H1 (cell line): ENCODE results near the gene DKC1. TPM values are rescaled to one million over a fixed set of nuclear protein-coding genes. Genes with fewer than 3 reads are reported as not detected.

ENCODE experiments used
- CTCF ChIA-PET: fragments of 300-600 bp; sonication (Branson Sonifier 250); formaldehyde crosslinking; loops from one replicate; lab custom pipeline; 2021; ENCODE audit not compliant: partially characterized antibody; lab: Charles Lee
- POLR2A ChIA-PET: fragments of 300-600 bp; sonication (Branson Sonifier 250); formaldehyde crosslinking; loops from one replicate; lab custom pipeline; 2021; ENCODE audit warnings: inconsistent platforms; ENCODE audit not compliant: partially characterized antibody; lab: Charles Lee
- DNase-seq, 2 experiments: peaks; one replicate each; pipeline versions ENCODE4 v3.0.0 to v3.0.0-alpha.2; 2010 to 2022; ENCODE audit warnings: low spot score in 2 of 2, low read depth in 1 of 2, mixed read lengths in 1 of 2
- FAIRE-seq: peaks from 2 replicates; lab custom pipeline; 2011; peaks lifted over from hg19 to GRCh38; lab: Jason Lieb, UNC
- H2AFZ ChIP-seq: 2 replicates; pipeline ENCODE4 v1.8.1; 2012; ENCODE audit warnings: low read length, inconsistent platforms
- H2AK5ac ChIP-seq: 2 replicates; pipeline ENCODE4 v1.6.1; 2013; ENCODE audit warnings: low read depth, low read length
- H2BK120ac ChIP-seq: replicated peaks from 2 replicates; pipeline ENCODE3; 2013; ENCODE audit warnings: low read depth, low read length, inconsistent platforms
- H2BK12ac ChIP-seq: 2 replicates; pipeline ENCODE4 v1.6.1; 2013; ENCODE audit warnings: low read depth, low read length
- H2BK15ac ChIP-seq: 2 replicates; pipeline ENCODE4 v1.6.1; 2013; ENCODE audit warnings: low read length
- H2BK20ac ChIP-seq: 2 replicates; pipeline ENCODE4 v1.6.1; 2013; ENCODE audit warnings: low read length
- H2BK5ac ChIP-seq: 2 replicates; pipeline ENCODE4 v1.6.1; 2013; ENCODE audit warnings: low read depth, low read length
- H3K14ac ChIP-seq: 2 replicates; pipeline ENCODE4 v1.6.1; 2013; ENCODE audit warnings: inconsistent platforms; ENCODE audit not compliant: insufficient read length
- H3K18ac ChIP-seq: 2 replicates; pipeline ENCODE4 v1.6.1; 2013; ENCODE audit warnings: low read length; ENCODE audit errors: extremely low read depth
- H3K23ac ChIP-seq: 2 replicates; pipeline ENCODE4 v1.6.1; 2013; ENCODE audit warnings: inconsistent platforms; ENCODE audit not compliant: insufficient read length
- H3K23me2 ChIP-seq: 2 replicates; pipeline ENCODE4 v1.6.1; 2013; ENCODE audit warnings: low read depth, low read length
- H3K27ac ChIP-seq: 2 replicates; pipeline ENCODE4 v1.6.1; 2011; ENCODE audit warnings: low read depth, low read length, inconsistent platforms
- H3K27me3 ChIP-seq, 4 experiments: replicated peaks in 1 of 4; 1 replicate in 1 of 4; 2 replicates in 3 of 4; pipeline versions ENCODE4 v1.6.1 to v1.8.1; 2011 to 2013; ENCODE audit warnings: low read length in 3 of 4, mild to moderate bottlenecking in 3 of 4, inconsistent platforms in 2 of 4, mixed read lengths in 2 of 4, moderate library complexity in 1 of 4; ENCODE audit not compliant: control insufficient read depth in 3 of 4, insufficient read depth in 3 of 4; ENCODE audit errors: extremely low read depth in 1 of 4
- H3K36me3 ChIP-seq, 4 experiments: 2 replicates each; pipeline versions ENCODE4 v1.6.1 to v1.8.1; 2011 to 2013; ENCODE audit warnings: mild to moderate bottlenecking in 4 of 4, low read length in 3 of 4, moderate library complexity in 2 of 4, control low read depth in 1 of 4, inconsistent platforms in 1 of 4; ENCODE audit not compliant: insufficient read depth in 4 of 4, control insufficient read depth in 2 of 4
- H3K4ac ChIP-seq: replicated peaks from 2 replicates; pipeline ENCODE3; 2013; ENCODE audit warnings: low read length, low read depth, mixed read lengths, inconsistent platforms; ENCODE audit not compliant: insufficient read length
- H3K4me1 ChIP-seq, 4 experiments: replicated peaks in 1 of 4; 1 replicate in 1 of 4; 2 replicates in 3 of 4; pipeline versions ENCODE4 v1.6.1 to v1.8.1; 2011 to 2013; ENCODE audit warnings: low read length in 3 of 4, inconsistent platforms in 2 of 4, mixed read lengths in 1 of 4; ENCODE audit not compliant: insufficient read depth in 4 of 4, control insufficient read depth in 3 of 4
- H3K4me2 ChIP-seq, 2 experiments: 2 replicates each; pipeline versions ENCODE4 v1.6.1 to v1.8.1; 2011 to 2013; ENCODE audit warnings: low read depth in 2 of 2, low read length in 2 of 2, control low read depth in 1 of 2, inconsistent platforms in 1 of 2, mild to moderate bottlenecking in 1 of 2; ENCODE audit not compliant: insufficient read depth in 1 of 2
- H3K4me3 ChIP-seq, 4 experiments: fragments of 200-600, 300-600 bp in 1 of 4; sonication (generic), shearing (Covaris generic), sonication (Bioruptor Twin) in 1 of 4; 2 replicates each; pipeline versions ENCODE4 v1.5.1 to v1.8.1; 2011 to 2016; ENCODE audit warnings: low read length in 4 of 4, low read depth in 3 of 4, control low read depth in 2 of 4, inconsistent platforms in 2 of 4, mild to moderate bottlenecking in 2 of 4, mixed read lengths in 1 of 4, moderate library complexity in 1 of 4; ENCODE audit not compliant: insufficient read depth in 2 of 4; ENCODE audit errors: extremely low read depth in 1 of 4
- H3K56ac ChIP-seq: replicated peaks from 2 replicates; pipeline ENCODE3; 2013; ENCODE audit warnings: low read depth, mild to moderate bottlenecking, mixed read lengths, low read length, inconsistent platforms; ENCODE audit not compliant: insufficient read length
- H3K79me1 ChIP-seq: 2 replicates; pipeline ENCODE4 v1.6.1; 2013; ENCODE audit warnings: low read depth, low read length, control low read depth
- H3K79me2 ChIP-seq, 2 experiments: 2 replicates each; pipeline versions ENCODE4 v1.6.1 to v1.8.1; 2012 to 2013; ENCODE audit warnings: low read length in 2 of 2, mild to moderate bottlenecking in 2 of 2, inconsistent platforms in 1 of 2; ENCODE audit not compliant: insufficient read depth in 2 of 2, control insufficient read depth in 1 of 2
- H3K9ac ChIP-seq, 4 experiments: replicated peaks in 1 of 4; 1 replicate in 1 of 4; 2 replicates in 3 of 4; pipeline versions ENCODE4 v1.6.1 to v1.8.1; 2011 to 2013; ENCODE audit warnings: low read depth in 3 of 4, low read length in 3 of 4, control low read depth in 2 of 4, mild to moderate bottlenecking in 2 of 4, moderate library complexity in 2 of 4, inconsistent platforms in 1 of 4; ENCODE audit errors: extremely low read depth in 1 of 4
- H3K9me3 ChIP-seq, 2 experiments: 2 replicates each; pipeline versions ENCODE4 v1.6.1 to v1.8.1; 2012 to 2013; ENCODE audit warnings: mild to moderate bottlenecking in 2 of 2, moderate library complexity in 2 of 2, control low read depth in 1 of 2, inconsistent platforms in 1 of 2, low read depth in 1 of 2, low read length in 1 of 2, mixed read lengths in 1 of 2; ENCODE audit not compliant: insufficient read depth in 2 of 2
- H4K20me1 ChIP-seq, 2 experiments: replicated peaks in 1 of 2; 2 replicates each; pipeline versions ENCODE3 to v1.8.1; 2011 to 2013; ENCODE audit warnings: inconsistent platforms in 2 of 2, low read length in 2 of 2, mild to moderate bottlenecking in 1 of 2; ENCODE audit not compliant: insufficient read depth in 2 of 2, control insufficient read depth in 1 of 2
- H4K5ac ChIP-seq: 2 replicates; pipeline ENCODE4 v1.6.1; 2013; ENCODE audit warnings: low read length, low read depth, mixed read lengths, inconsistent platforms; ENCODE audit not compliant: insufficient read length
- H4K8ac ChIP-seq: 2 replicates; pipeline ENCODE4 v1.8.0; 2013; ENCODE audit warnings: mild to moderate bottlenecking, moderate library complexity, low read length, inconsistent platforms; ENCODE audit not compliant: insufficient read depth; ENCODE audit errors: extremely low read depth
- H4K91ac ChIP-seq: replicated peaks from 2 replicates; pipeline ENCODE3; 2013; ENCODE audit warnings: low read length, mixed read lengths, inconsistent platforms; ENCODE audit not compliant: insufficient read length
- ATF2 ChIP-seq: IDR thresholded peaks from 2 replicates; pipeline ENCODE4 v1.6.1; 2012; ENCODE audit warnings: low read length, inconsistent platforms
- BCL11A ChIP-seq, 2 experiments: IDR thresholded peaks; one replicate each; pipeline ENCODE4 v1.6.1; 2011; ENCODE audit warnings: low read depth in 2 of 2, low read length in 2 of 2, mild to moderate bottlenecking in 2 of 2
- CREB1 ChIP-seq: IDR thresholded peaks from 2 replicates; pipeline ENCODE4 v1.6.1; 2012; ENCODE audit warnings: inconsistent platforms
- GTF2F1 ChIP-seq: IDR thresholded peaks from 2 replicates; pipeline ENCODE4 v1.6.1; 2012; ENCODE audit warnings: low read depth, low read length, improper control_type of control experiment, borderline replicate concordance
- KDM5A ChIP-seq: fragments of 200-600 bp; IDR thresholded peaks from 2 replicates; pipeline ENCODE4 v1.7.1; 2012; ENCODE audit warnings: mild to moderate bottlenecking, low read length, inconsistent platforms, mixed read lengths
- SIN3A ChIP-seq, 2 experiments: IDR thresholded peaks in 1 of 2; conservative IDR thresholded peaks in 1 of 2; 2 replicates each; pipeline ENCODE4 v1.6.1; 2011 to 2012; ENCODE audit warnings: low read length in 2 of 2, improper control_type of control experiment in 1 of 2, low read depth in 1 of 2, mild to moderate bottlenecking in 1 of 2
- ZNF274 ChIP-seq: IDR thresholded peaks from 2 replicates; pipeline ENCODE4 v1.7.0; 2012; ENCODE audit warnings: low read length, borderline replicate concordance; ENCODE audit errors: extremely low read depth
- WGBS, 2 experiments: shearing (Covaris generic) in 1 of 2; methylation state at CpG; one replicate each; pipeline versions ENCODE4 v1.1.6 to v1.1.7; 2013 to 2015; ENCODE audit warnings: low lambda C conversion rate in 2 of 2, mixed read lengths in 2 of 2, inconsistent platforms in 1 of 2, low coverage in 1 of 2, missing lambda C conversion rate in 1 of 2; ENCODE audit not compliant: insufficient replicate concordance in 2 of 2, insufficient coverage in 1 of 2, insufficient read length in 1 of 2; ENCODE audit errors: extremely low coverage in 1 of 2, missing lambda C conversion rate in 1 of 2; 5-methylcytosine and 5-hydroxymethylcytosine counted together
- polyA plus RNA-seq, 7 experiments: library from polyadenylated mRNA; depleted of rRNA in 3 of 7; stranded (reverse) in 5 of 7; unstranded in 2 of 7; fragments of >200 nt in 5 of 7; fragments of 200-250 nt in 2 of 7; gene quantifications; 1 replicate in 5 of 7; 2 replicates in 1 of 7; 4 replicates in 1 of 7; pipeline versions ENCODE4 v1.2.1 to v1.2.3, GENCODE V29; 2011 to 2013; ENCODE audit warnings: missing spikeins in 2 of 7, mixed read lengths in 2 of 7
- total RNA-seq: library from RNA; stranded (reverse); fragmentation: NEBNext Ultra II Directional; extraction: Animal tissue kit (Norgen Biotek cat#: 25700); gene quantifications from 2 replicates; pipeline ENCODE4 v1.2.1, GENCODE V29; 2021
- TF ChIP-seq, protein P1 (sequence below): IDR thresholded peaks from 2 replicates; pipeline ENCODE4 v1.6.1; 2011; ENCODE audit warnings: low read length, improper control_type of control experiment

The DKC1 gene
- total and polyA plus RNA-seq, 2 of the 8 experiments (the other 6 are each of a cell fraction or from before 2014, with no cell fraction given): 65.6 to 143 TPM

DNA sequence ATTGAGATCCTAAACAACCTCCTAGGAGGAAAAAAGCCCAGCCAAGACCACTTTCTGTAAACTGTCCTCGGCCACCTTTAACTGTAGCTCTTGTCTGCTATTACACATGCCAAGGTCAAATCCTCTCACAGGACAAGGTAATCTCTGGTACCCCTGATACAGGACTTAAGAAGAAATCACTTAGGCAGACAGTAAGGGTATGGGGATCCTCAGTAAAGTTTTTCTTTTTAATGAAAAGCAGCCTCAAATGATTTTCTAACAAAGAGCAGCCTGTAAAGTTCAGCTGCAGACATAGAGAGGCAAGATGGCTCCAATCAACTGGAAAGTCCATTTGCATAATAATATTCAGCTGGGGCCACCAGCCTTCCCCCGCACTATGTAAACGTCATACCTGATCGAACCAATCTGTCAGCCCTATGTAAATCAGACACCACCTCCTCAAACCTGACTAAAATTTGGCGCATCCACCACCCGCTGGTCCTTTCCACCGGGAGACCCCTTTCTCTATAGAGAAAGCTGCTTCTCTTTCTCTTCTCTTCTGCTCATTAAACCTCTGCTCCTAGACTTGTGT lies 57.2 kb downstream of the DKC1 start:
- Histone ChIP-seq H4K91ac (no peak overlapping the region), H2BK5ac (peak overlapping the region; percentile 62; the same call in 1 of the 2 replicates), H3K27me3 (no peaks in the 10 kb centered on the region), H3K14ac (no peak overlapping the region), H2BK120ac (no peak overlapping the region), H2BK15ac (no peak overlapping the region), H3K23me2 (no peaks in the 10 kb centered on the region), H3K18ac (no peak overlapping the region; the same call in 1 of the 2 replicates), H3K9me3 (peaks cover 0 to 4% of the 10 kb centered on the region in 2 experiments; a peak in 2 of 4 replicates), H2BK12ac (no peak overlapping the region), H4K20me1 (no peaks in the 10 kb centered on the region), H3K9ac (no peak overlapping the region), H3K4me1 (peaks cover 0 to 7% (median 3%) of the 10 kb centered on the region in 4 experiments; a peak in 3 of 7 replicates), H4K5ac (no peak overlapping the region), H3K23ac (no peak overlapping the region), H3K79me2 (no peaks in the 10 kb centered on the region), H3K4me3 (no peak overlapping the region), H3K27ac (peak overlapping the region; percentile 6; the same call in 1 of the 2 replicates), H4K8ac (no peak overlapping the region), H3K4me2 (peak overlapping the region in 1 of 2 experiments; percentile 38; a peak in 2 of 4 replicates), H3K4ac (no peak overlapping the region), H2AFZ (no peak overlapping the region), H2AK5ac (no peak overlapping the region), H2BK20ac (no peak overlapping the region), H3K79me1 (no peaks in the 10 kb centered on the region), H3K56ac (no peak overlapping the region), H3K36me3 (peaks cover 0 to 2% (median 0%) of the 10 kb centered on the region in 4 experiments; a peak in 1 of 8 replicates)
- FAIRE-seq (no peak), DNase-seq (no peak)
- POLR2A ChIA-PET: interaction anchor here (1.6 to 1.7 kb wide), 2 partner anchors 8 to 44 kb away, joined by 3 to 7 read pairs; no protein-coding TSS in a partner anchor
- CTCF ChIA-PET: interaction anchor here (0.8 kb wide), 1 partner anchor 71 kb away, joined by 3 read pairs; no protein-coding TSS in a partner anchor
- WGBS, 2 experiments: 73% methylated on average over 7 of the region's 7 CpGs; no CpG with 5 or more reads in 1 of the 2 experiments
- TF ChIP-seq BCL11A (IDR thresholded peaks at IDR 0.05; ENCODE audit: low read depth in 2 of 2, low read length in 2 of 2) (no peak), CREB1 (no peak), ATF2 (no peak), GTF2F1 (no peak), ZNF274 (no peak), SIN3A (conservative IDR thresholded peaks at IDR 0.05 in 1 of 2, IDR thresholded peaks at IDR 0.05 in 1 of 2; ENCODE audit: low read depth in 1 of 2, low read length in 2 of 2) (no peak), KDM5A (no peak)
- TF ChIP-seq, protein P1, sequence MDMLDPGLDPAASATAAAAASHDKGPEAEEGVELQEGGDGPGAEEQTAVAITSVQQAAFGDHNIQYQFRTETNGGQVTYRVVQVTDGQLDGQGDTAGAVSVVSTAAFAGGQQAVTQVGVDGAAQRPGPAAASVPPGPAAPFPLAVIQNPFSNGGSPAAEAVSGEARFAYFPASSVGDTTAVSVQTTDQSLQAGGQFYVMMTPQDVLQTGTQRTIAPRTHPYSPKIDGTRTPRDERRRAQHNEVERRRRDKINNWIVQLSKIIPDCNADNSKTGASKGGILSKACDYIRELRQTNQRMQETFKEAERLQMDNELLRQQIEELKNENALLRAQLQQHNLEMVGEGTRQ: no peak
